NCI-H524 (cell line): Measurements from ENCODE around the gene TMEM134.
"Not testable (repeated sequence)": the region's sequence is repeated elsewhere in the genome, so short reads cannot be mapped to it uniquely, and the experiment has no call there.

Experiments used
- DNase-seq, 2 experiments: peaks; one replicate each; lab custom pipeline; 2025; lab: John Stamatoyannopoulos, UW

Gene TMEM134

DNA sequence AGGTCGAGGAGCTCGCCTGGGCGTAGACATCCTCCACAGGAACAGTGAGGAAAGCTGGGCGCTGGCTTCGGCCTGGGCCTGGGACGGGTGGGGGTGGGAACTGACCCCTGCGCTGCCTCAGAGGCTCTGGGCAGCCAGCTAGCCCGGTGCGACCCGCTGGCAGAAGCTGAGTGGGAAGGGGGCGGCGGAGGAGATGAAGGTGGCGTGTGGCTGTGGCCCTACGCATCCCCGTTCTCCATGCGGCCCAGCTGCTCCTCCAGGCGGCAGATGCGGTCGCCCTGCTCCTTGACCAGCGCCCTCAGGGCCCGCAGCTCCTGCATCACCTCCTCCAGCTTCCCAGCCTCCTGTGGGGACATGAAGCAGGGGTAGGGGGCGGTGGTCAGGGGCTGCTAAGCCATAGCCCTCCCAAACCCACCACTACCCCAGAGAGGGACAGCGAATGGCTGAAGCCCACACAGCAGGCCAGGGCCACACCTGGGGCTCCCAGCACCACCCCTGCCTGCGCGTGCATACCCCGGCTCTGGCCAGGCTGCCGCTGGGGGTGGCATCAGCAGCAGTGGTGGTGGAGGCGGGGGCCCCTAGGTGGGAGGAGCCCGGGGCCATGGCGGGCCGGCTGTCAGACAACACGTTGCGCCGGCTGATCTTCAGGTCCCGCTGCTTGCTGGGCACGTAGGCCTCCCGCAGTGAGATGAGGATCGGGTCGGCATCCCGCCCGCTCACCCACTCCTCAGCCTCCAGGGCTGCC is 30.7 kb downstream of the TMEM134 start:
- DNase-seq, result no peak

DNA sequence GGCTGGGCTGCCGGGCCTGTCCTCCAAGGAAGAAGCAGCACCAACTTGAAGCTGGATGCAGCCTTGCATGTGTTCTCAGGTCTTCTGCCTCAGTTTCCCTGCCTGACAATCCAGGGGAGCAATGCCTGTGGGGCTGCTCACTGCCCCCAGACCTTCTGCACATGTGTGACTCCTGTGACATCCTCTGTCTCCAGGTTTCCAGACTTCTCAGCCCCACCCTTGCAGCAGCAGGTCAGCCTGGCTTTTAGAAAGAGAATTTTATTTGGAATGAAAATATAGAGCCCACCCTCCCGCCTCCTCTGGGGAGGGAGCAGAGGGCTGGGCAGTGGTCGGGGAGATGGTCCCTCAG is 31.3 kb downstream of the TMEM134 start:
- DNase-seq, result no peak

- no peak for DNase-seq
Observed at GRCh38 chr11:67437082-67437808, 31.8 kb downstream of the TMEM134 start, which contains the start of gene PTPRCAP. Gene PTPRCAP, minus strand, starts transcription at chr11:67437682. Its CDS starts 63 bp downstream, at chr11:67437619.

GRCh38 chr11:67436459-67437081 is 32.5 kb downstream of the TMEM134 start:
- no peak for DNase-seq

GRCh38 chr11:67435727-67436458 is 33.2 kb downstream of the TMEM134 start:
- DNase-seq, result no peak

DNA sequence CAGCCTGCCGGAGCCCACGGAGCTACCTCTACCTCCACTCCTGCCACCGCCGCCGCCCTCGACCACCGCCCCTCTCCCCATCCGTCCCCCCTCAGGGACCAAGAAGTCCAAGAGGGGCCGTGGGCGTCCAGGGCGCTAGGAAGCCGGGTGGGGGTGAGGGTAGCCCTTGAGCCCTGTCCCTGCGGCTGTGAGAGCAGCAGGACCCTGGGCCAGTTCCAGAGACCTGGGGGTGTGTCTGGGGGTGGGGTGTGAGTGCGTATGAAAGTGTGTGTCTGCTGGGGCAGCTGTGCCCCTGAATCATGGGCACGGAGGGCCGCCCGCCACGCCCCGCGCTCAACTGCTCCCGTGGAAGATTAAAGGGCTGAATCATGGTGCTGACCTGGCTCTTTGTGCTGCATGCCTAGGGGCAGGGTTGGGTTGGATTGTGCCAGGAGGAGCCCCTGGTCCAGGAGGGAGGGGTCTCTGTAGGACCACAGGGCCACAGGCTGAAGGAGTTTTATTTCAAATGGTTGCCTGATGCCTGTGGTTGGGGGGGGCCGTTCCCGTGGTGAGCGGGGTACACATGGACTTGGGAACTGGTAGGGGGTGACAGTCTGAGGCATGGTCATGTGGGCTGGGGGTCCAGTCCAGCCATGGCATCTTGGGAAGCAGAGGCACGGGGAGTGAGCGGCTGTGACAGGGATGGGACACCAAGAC is 33.9 kb downstream of the TMEM134 start:
- DNase-seq, result no peak

- no peak for DNase-seq
Observed at GRCh38 chr11:67434395-67434881, 34.6 kb downstream of the TMEM134 start.

- DNase-seq, result no peak
Observed at GRCh38 chr11:67433536-67434394, 35.3 kb downstream of the TMEM134 start.

- no peak for DNase-seq
Observed at GRCh38 chr11:67432655-67433349, 36.2 kb downstream of the TMEM134 start.

DNA sequence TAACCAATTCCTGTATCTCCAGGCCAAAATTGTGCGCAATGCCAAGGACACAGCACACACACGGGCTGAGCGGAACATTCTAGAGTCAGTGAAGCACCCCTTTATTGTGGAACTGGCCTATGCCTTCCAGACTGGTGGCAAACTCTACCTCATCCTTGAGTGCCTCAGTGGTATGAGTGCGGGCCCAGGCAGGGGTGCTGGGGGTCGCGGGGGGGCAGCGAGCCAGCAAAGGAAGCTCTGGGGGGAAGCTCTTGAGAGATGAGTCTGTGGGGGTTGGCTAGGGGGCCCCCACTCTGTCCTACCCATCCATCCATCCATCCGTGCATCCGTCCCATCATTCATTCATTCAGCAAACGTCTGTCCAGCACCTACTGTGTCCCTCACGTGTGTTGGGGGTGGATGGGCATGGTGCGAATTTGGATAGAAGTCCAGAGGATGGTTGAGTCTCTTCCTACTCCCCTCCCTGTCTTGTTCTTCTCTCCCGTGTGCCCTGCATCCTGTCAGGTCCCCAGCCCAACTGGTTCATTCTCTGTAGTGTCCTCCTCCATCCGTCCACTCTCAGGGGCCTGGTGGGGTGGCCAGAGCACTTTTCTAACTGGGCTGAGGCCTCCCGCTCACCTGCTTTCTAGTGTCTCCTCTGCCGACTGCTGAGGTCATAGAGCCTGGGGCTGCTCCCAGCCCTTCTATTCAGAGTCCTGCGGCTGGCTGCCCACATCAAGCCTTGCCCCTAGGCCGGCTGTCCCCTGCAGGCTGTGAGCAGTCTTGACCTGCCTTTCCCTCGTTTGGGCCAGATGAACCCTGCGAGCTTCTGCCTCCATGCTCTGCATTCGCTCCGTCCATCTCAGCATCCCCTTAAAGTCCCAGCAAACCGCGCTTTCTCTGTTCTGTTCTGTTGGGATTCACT is 37.5 kb downstream of the TMEM134 start:
- DNase-seq, result no peak

GRCh38 chr11:67429722-67430121 is 39.3 kb downstream of the TMEM134 start:
- DNase-seq, result no peak

GRCh38 chr11:67429038-67429668 is 39.9 kb downstream of the TMEM134 start:
- DNase-seq, result no peak

- DNase-seq, result peak; percentile 90 to 97
Observed at GRCh38 chr11:67428052-67429001, 40.7 kb downstream of the TMEM134 start, which contains the start of gene RPS6KB2. Gene RPS6KB2, plus strand, starts transcription at chr11:67428494. Its CDS starts 52 bp downstream, at chr11:67428546.

GRCh38 chr11:67427364-67427859 is 41.6 kb downstream of the TMEM134 start:
- DNase-seq, result not testable (repeated sequence)

- no peak for DNase-seq
Observed at GRCh38 chr11:67423891-67424613, 45.0 kb downstream of the TMEM134 start.

GRCh38 chr11:67423466-67423865 is 45.6 kb downstream of the TMEM134 start:
- no peak for DNase-seq
